Natural killer cell (primary cell): ENCODE results near the gene CDK14. TPM values are rescaled to one million over a fixed set of nuclear protein-coding genes. Genes with fewer than 3 reads are reported as not detected.

Source experiments
- ATAC-seq, 3 donors: fragments of 150-1000 bp in 2 of 3; fragments of 200-7000 bp in 1 of 3; cut with Tn5 transposase; 1 replicate in 1 of 3; 2 replicates in 2 of 3; pipeline ENCODE4 v1.10.0; 2021; ENCODE audit warnings: mild to moderate bottlenecking in 2 of 3, moderate library complexity in 2 of 3
- DNase-seq, 2 donors: peaks; one replicate each; pipeline versions ENCODE4 v3.0.0 to v3.0.0-alpha.2; 2013 to 2021; ENCODE audit warnings: mixed read lengths in 1 of 2
- H3K27ac ChIP-seq: one replicate; pipeline ENCODE4 v1.5.1; 2013; ENCODE audit warnings: mild to moderate bottlenecking, low read length
- H3K27me3 ChIP-seq: one replicate; pipeline ENCODE4 v1.6.1; 2013; ENCODE audit warnings: low read length; ENCODE audit not compliant: control insufficient read depth, insufficient read depth
- H3K36me3 ChIP-seq: one replicate; pipeline ENCODE4 v1.6.1; 2013; ENCODE audit warnings: low read length; ENCODE audit not compliant: control insufficient read depth, insufficient read depth
- H3K4me1 ChIP-seq: one replicate; pipeline ENCODE4 v1.6.1; 2013; ENCODE audit warnings: low read length; ENCODE audit not compliant: control insufficient read depth, insufficient read depth
- H3K4me3 ChIP-seq: one replicate; pipeline ENCODE4 v1.5.1; 2013; ENCODE audit warnings: low read length
- H3K9me3 ChIP-seq: one replicate; pipeline ENCODE4 v1.6.1; 2013; ENCODE audit warnings: low read length; ENCODE audit not compliant: control insufficient read depth, insufficient read depth
- H3K27ac Mint-ChIP-seq, 2 donors: one replicate each; pipeline ENCODE4 v1.8.0; 2022; ENCODE audit warnings: mild to moderate bottlenecking in 2 of 2, mixed read lengths in 2 of 2, moderate library complexity in 1 of 2
- H3K27me3 Mint-ChIP-seq, 2 donors: one replicate each; pipeline ENCODE4 v1.8.0; 2022; ENCODE audit warnings: low read depth in 2 of 2, mixed read lengths in 2 of 2
- H3K36me3 Mint-ChIP-seq: one replicate; pipeline ENCODE4 v1.8.0; 2022; ENCODE audit warnings: mixed read lengths
- H3K4me1 Mint-ChIP-seq, 2 donors: one replicate each; pipeline ENCODE4 v1.8.0; 2022; ENCODE audit warnings: mixed read lengths in 2 of 2
- H3K4me3 Mint-ChIP-seq: one replicate; pipeline ENCODE4 v1.8.0; 2022; ENCODE audit warnings: mild to moderate bottlenecking, moderate library complexity, mixed read lengths
- H3K9me3 Mint-ChIP-seq, 2 donors: one replicate each; pipeline ENCODE4 v1.8.0; 2022; ENCODE audit warnings: mixed read lengths in 2 of 2
- CTCF ChIP-seq: fragments of 200-600 bp; IDR thresholded peaks from one replicate; pipeline ENCODE4 v1.8.0; 2022; ENCODE audit warnings: antibody characterized with exemption
- WGBS: methylation state at CpG from one replicate; pipeline ENCODE4 v1.1.7; 2013; ENCODE audit warnings: missing lambda C conversion rate; ENCODE audit not compliant: insufficient coverage; 5-methylcytosine and 5-hydroxymethylcytosine counted together
- intact Hi-C: fragments of 100-400 bp; cut with micrococcal nuclease; formaldehyde crosslinking; loops from one replicate; pipeline ENCODE4 v1.14.2; 2022
- total RNA-seq, 4 donors: library from RNA; stranded (reverse); fragments of 120-200 nt in 1 of 4; gene quantifications; one replicate each; pipeline versions ENCODE4 v1.2.3 to v1.2.4, GENCODE V29; 2013 to 2022

Gene CDK14
- total RNA-seq, 3 donors from 2014 or later (not counting 1 experiment from before 2014, with no cell fraction given) = 1.2 to 12.5 (median 1.9) TPM

- Mint-ChIP-seq H3K27ac (no peak overlapping the region), H3K27me3 (no peaks in the 10 kb centered on the region), H3K36me3 (no peaks in the 10 kb centered on the region), H3K4me3 (no peak overlapping the region), H3K4me1 (no peaks in the 10 kb centered on the region), H3K9me3 (peaks cover 5 to 10% of the 10 kb centered on the region in 2 donors)
- Histone ChIP-seq H3K27ac (no peak overlapping the region), H3K36me3 (no peaks in the 10 kb centered on the region), H3K4me3 (no peak overlapping the region), H3K27me3 (no peaks in the 10 kb centered on the region), H3K9me3 (no peaks in the 10 kb centered on the region), H3K4me1 (no peaks in the 10 kb centered on the region)
- intact Hi-C loops = no loop called here
- no peak for TF ChIP-seq CTCF
- ATAC-seq (no peak), DNase-seq (no peak)
- WGBS = 96% methylated on average over 4 of the region's 7 CpGs
Measured at GRCh38 chr7:90951986-90952954, 356.1 kb downstream of the CDK14 start.

- 100% methylated on average over 1 of the region's 3 CpGs for WGBS
- no peak overlapping the region for H3K4me3 Mint-ChIP-seq
- no peaks in the 10 kb centered on the region for H3K4me1 Mint-ChIP-seq
- H3K27ac Mint-ChIP-seq = no peak overlapping the region
- TF ChIP-seq CTCF = no peak
- no peak overlapping the region for H3K27ac ChIP-seq
- no peaks in the 10 kb centered on the region for H3K27me3 Mint-ChIP-seq
- H3K36me3 ChIP-seq = no peaks in the 10 kb centered on the region
- H3K9me3 Mint-ChIP-seq = peaks cover 5 to 8% of the 10 kb centered on the region in 2 donors
- intact Hi-C loops = no loop called here
- ATAC-seq = no peak
- no peak overlapping the region for H3K4me3 ChIP-seq
- no peaks in the 10 kb centered on the region for H3K9me3 ChIP-seq
- H3K36me3 Mint-ChIP-seq = no peaks in the 10 kb centered on the region
- no peak for DNase-seq
- H3K4me1 ChIP-seq = no peaks in the 10 kb centered on the region
- no peaks in the 10 kb centered on the region for H3K27me3 ChIP-seq
Measured at GRCh38 chr7:90955641-90956207, 359.6 kb downstream of the CDK14 start.

- H3K36me3 ChIP-seq = no peaks in the 10 kb centered on the region
- intact Hi-C loops = no loop called here
- no peaks in the 10 kb centered on the region for H3K27me3 Mint-ChIP-seq
- H3K4me3 Mint-ChIP-seq = no peak overlapping the region
- H3K27ac Mint-ChIP-seq = no peak overlapping the region
- DNase-seq (no peak), ATAC-seq (no peak)
- H3K4me3 ChIP-seq = no peak overlapping the region
- H3K27me3 ChIP-seq = no peaks in the 10 kb centered on the region
- H3K4me1 ChIP-seq = no peaks in the 10 kb centered on the region
- H3K4me1 Mint-ChIP-seq = no peaks in the 10 kb centered on the region
- H3K9me3 Mint-ChIP-seq = peaks cover 2 to 4% of the 10 kb centered on the region in 2 donors
- H3K27ac ChIP-seq = no peak overlapping the region
- no peaks in the 10 kb centered on the region for H3K36me3 Mint-ChIP-seq
- no peak for TF ChIP-seq CTCF
- 64% methylated on average over 2 of the region's 5 CpGs for WGBS
- no peaks in the 10 kb centered on the region for H3K9me3 ChIP-seq
Measured at GRCh38 chr7:90957883-90958282, 361.8 kb downstream of the CDK14 start.
